SU-DHL-6 (cell line): ENCODE measurements around the gene NRP2.

Experiments used
- H2AFZ ChIP-seq: fragments of 200-600 bp; sonication (generic); 2 replicates; pipeline ENCODE4 v1.6.1; 2014; ENCODE audit warnings: low read depth, mild to moderate bottlenecking, moderate library complexity, mixed read lengths, antibody characterized with exemption, low read length; ENCODE audit not compliant: severe bottlenecking
- H3F3A ChIP-seq: fragments of 200-600 bp; shearing (Covaris generic); 2 replicates; pipeline ENCODE4 v1.6.0; 2016; ENCODE audit warnings: antibody characterized with exemption, mild to moderate bottlenecking; ENCODE audit not compliant: insufficient read depth
- H3K27ac ChIP-seq: fragments of 200-600 bp; sonication (generic); 2 replicates; pipeline ENCODE4 v1.5.1; 2016; ENCODE audit warnings: low read depth, mild to moderate bottlenecking, low read length, moderate library complexity, mixed read lengths
- H3K27me3 ChIP-seq: fragments of 200-600 bp; sonication (generic), shearing (Covaris generic); 2 replicates; pipeline ENCODE4 v1.6.0; 2014; ENCODE audit warnings: mild to moderate bottlenecking, low read length
- H3K36me3 ChIP-seq: fragments of 200-600 bp; sonication (generic); 2 replicates; pipeline ENCODE4 v1.6.1; 2014; ENCODE audit warnings: mild to moderate bottlenecking, low read length, mixed read lengths
- H3K4me2 ChIP-seq: fragments of 300-600, 200-600 bp; shearing (Covaris generic), sonication (generic); 2 replicates; pipeline ENCODE4 v1.6.0; 2014; ENCODE audit warnings: low read length, low read depth, mild to moderate bottlenecking; ENCODE audit not compliant: poor library complexity, severe bottlenecking
- H3K4me3 ChIP-seq: fragments of 200-600 bp; sonication (generic); 2 replicates; pipeline ENCODE4 v1.5.1; 2014; ENCODE audit warnings: antibody characterized with exemption, low read length, mild to moderate bottlenecking, mixed read lengths; ENCODE audit not compliant: insufficient read depth, poor library complexity, severe bottlenecking
- H3K79me2 ChIP-seq: fragments of 200-600 bp; sonication (generic); 2 replicates; pipeline ENCODE4 v1.6.1; 2014; ENCODE audit warnings: mild to moderate bottlenecking, low read length, moderate library complexity; ENCODE audit not compliant: insufficient read depth
- H3K9ac ChIP-seq: fragments of 200-600 bp; sonication (generic); 2 replicates; pipeline ENCODE4 v1.7.0; 2014; ENCODE audit warnings: mild to moderate bottlenecking, low read length
- H3K9me2 ChIP-seq: fragments of 200-600 bp; sonication (generic); replicated peaks from 2 replicates; pipeline ENCODE4 v1.6.1; 2014; ENCODE audit warnings: low read length; ENCODE audit not compliant: insufficient read depth
- H3K9me3 ChIP-seq: fragments of 200-600 bp; sonication (generic); 2 replicates; pipeline ENCODE4 v1.6.1; 2014; ENCODE audit warnings: low read length, mixed read lengths; ENCODE audit not compliant: insufficient read depth
- H4K20me1 ChIP-seq: fragments of 200-600 bp; sonication (generic); 2 replicates; pipeline ENCODE4 v1.6.1; 2014; ENCODE audit warnings: low read depth, mild to moderate bottlenecking, antibody characterized with exemption, low read length, moderate library complexity, mixed read lengths
- CTCF ChIP-seq: fragments of 200-600 bp; sonication (generic); IDR thresholded peaks from one replicate; pipeline ENCODE4 v1.5.1; 2017; ENCODE audit warnings: antibody characterized with exemption, mild to moderate bottlenecking, low read length, moderate library complexity; ENCODE audit not compliant: insufficient read depth, poor library complexity, severe bottlenecking
- EZH2phosphoT487 ChIP-seq: fragments of 200-600 bp; sonication (generic), shearing (Covaris generic); conservative IDR thresholded peaks from 2 replicates; pipeline ENCODE4 v1.6.1; 2018; ENCODE audit warnings: mild to moderate bottlenecking, antibody characterized with exemption, low read length, moderate library complexity, mixed read lengths

NRP2 gene

GRCh38 chr2:205644018-205644417, 38.3 kb upstream of the NRP2 start:
- Histone ChIP-seq H3K4me3 (no peak overlapping the region), H3K27ac (no peak overlapping the region), H3K27me3 (no peaks in the 10 kb centered on the region), H3F3A (no peaks in the 10 kb centered on the region), H3K9me3 (no peaks in the 10 kb centered on the region), H3K36me3 (no peaks in the 10 kb centered on the region), H3K4me2 (no peak overlapping the region), H2AFZ (no peak overlapping the region), H4K20me1 (no peaks in the 10 kb centered on the region), H3K79me2 (no peaks in the 10 kb centered on the region), H3K9ac (no peak overlapping the region), H3K9me2 (no peaks in the 10 kb centered on the region)
- TF ChIP-seq EZH2phosphoT487: no peak
- no peak for TF ChIP-seq CTCF

GRCh38 chr2:205646680-205647079, 35.6 kb upstream of the NRP2 start:
- H3K4me3 ChIP-seq: no peak overlapping the region
- no peaks in the 10 kb centered on the region for H4K20me1 ChIP-seq
- H3K9me3 ChIP-seq: no peaks in the 10 kb centered on the region
- H3F3A ChIP-seq: no peaks in the 10 kb centered on the region
- H3K27me3 ChIP-seq: no peaks in the 10 kb centered on the region
- H3K27ac ChIP-seq: no peak overlapping the region
- no peak overlapping the region for H2AFZ ChIP-seq
- no peaks in the 10 kb centered on the region for H3K9me2 ChIP-seq
- no peak overlapping the region for H3K4me2 ChIP-seq
- no peak overlapping the region for H3K9ac ChIP-seq
- no peaks in the 10 kb centered on the region for H3K36me3 ChIP-seq
- TF ChIP-seq EZH2phosphoT487 (no peak), CTCF (no peak)
- no peaks in the 10 kb centered on the region for H3K79me2 ChIP-seq

GRCh38 chr2:205650450-205650849, 31.9 kb upstream of the NRP2 start:
- H3K9me3 ChIP-seq: no peaks in the 10 kb centered on the region
- no peaks in the 10 kb centered on the region for H3F3A ChIP-seq
- no peak overlapping the region for H3K4me2 ChIP-seq
- H3K79me2 ChIP-seq: no peaks in the 10 kb centered on the region
- no peaks in the 10 kb centered on the region for H3K36me3 ChIP-seq
- H3K9ac ChIP-seq: no peak overlapping the region
- TF ChIP-seq CTCF: no peak
- no peak for TF ChIP-seq EZH2phosphoT487
- H3K4me3 ChIP-seq: no peak overlapping the region
- no peaks in the 10 kb centered on the region for H3K9me2 ChIP-seq
- H3K27me3 ChIP-seq: no peaks in the 10 kb centered on the region
- H3K27ac ChIP-seq: no peak overlapping the region
- H2AFZ ChIP-seq: no peak overlapping the region
- H4K20me1 ChIP-seq: no peaks in the 10 kb centered on the region
